HepG2 (cell line): ENCODE measurements around the gene ARFGEF3. TPM values are rescaled to one million over a fixed set of nuclear protein-coding genes. Genes with fewer than 3 reads are reported as not detected.

Source experiments
- ATAC-seq: fragments of 200-7000 bp; cut with Tn5 transposase; 3 replicates; pipeline ENCODE4 v1.9.1; 2020; ENCODE audit warnings: mild to moderate bottlenecking, moderate library complexity
- BruUV-seq: library from RNA; stranded (reverse); fragments of 400-500 nt; replicated peaks from 2 replicates; lab custom pipeline; 2021; lab: Mats Ljungman, UMichigan
- CTCF ChIA-PET: fragments of 300-600 bp; formaldehyde crosslinking; extraction: SDS; loops from one replicate; lab custom pipeline; 2021; ENCODE audit warnings: low total read pairs, inconsistent platforms, low intra/inter-chr PET ratio; lab: Yijun Ruan, JAX
- POLR2A ChIA-PET: fragments of 350-600 bp; sonication (Branson Sonifier 250); formaldehyde crosslinking; loops from one replicate; lab custom pipeline; 2020; ENCODE audit warnings: antibody characterized with exemption, inconsistent platforms; lab: Yijun Ruan, JAX
- DNase-seq: peaks from one replicate; pipeline ENCODE4 v3.0.0-alpha.2; 2015; ENCODE audit warnings: low spot score
- FAIRE-seq: peaks from 3 replicates; lab custom pipeline; 2011; peaks lifted over from hg19 to GRCh38; lab: Jason Lieb, UNC
- H2AFZ ChIP-seq: one replicate; pipeline ENCODE4 v1.6.1; 2011; ENCODE audit warnings: low read length, inconsistent platforms
- H3K27ac ChIP-seq: fragments of 300-600 bp; 3 replicates; pipeline ENCODE4 v1.8.0; 2011; ENCODE audit warnings: mixed run types, mild to moderate bottlenecking, mixed read lengths, low read length, inconsistent platforms; ENCODE audit not compliant: insufficient read depth; ENCODE audit errors: extremely low read length
- H3K27me3 ChIP-seq, 2 experiments: fragments of 200-600 bp in 1 of 2; 2 replicates in 1 of 2; 3 replicates in 1 of 2; pipeline versions ENCODE4 v1.6.0 to v1.8.0; 2011; ENCODE audit warnings: low read length in 2 of 2, mild to moderate bottlenecking in 2 of 2, moderate library complexity in 2 of 2, inconsistent platforms in 1 of 2; ENCODE audit not compliant: insufficient read depth in 2 of 2, control insufficient read depth in 1 of 2
- H3K36me3 ChIP-seq, 2 experiments: fragments of 200-600 bp in 1 of 2; replicated peaks in 1 of 2; 2 replicates in 1 of 2; 3 replicates in 1 of 2; pipeline versions ENCODE4 v1.5.1 to v1.8.0; 2011; ENCODE audit warnings: low read length in 2 of 2, inconsistent platforms in 1 of 2; ENCODE audit not compliant: insufficient read depth in 2 of 2, control insufficient read depth in 1 of 2
- H3K4me1 ChIP-seq: 2 replicates; pipeline ENCODE4 v1.5.1; 2012; ENCODE audit warnings: low read length, inconsistent platforms; ENCODE audit not compliant: insufficient read depth
- H3K4me2 ChIP-seq: 2 replicates; pipeline ENCODE4 v1.6.0; 2011; ENCODE audit warnings: low read depth, low read length, inconsistent platforms
- H3K4me3 ChIP-seq, 3 experiments: fragments of 200-600 bp in 1 of 3; sonication (generic), shearing (Covaris generic) in 1 of 3; replicated peaks in 1 of 3; 2 replicates each; pipeline ENCODE4 v1.5.1; 2011 to 2016; ENCODE audit warnings: low read length in 3 of 3, inconsistent platforms in 2 of 3, low read depth in 2 of 3, mild to moderate bottlenecking in 2 of 3, control low read depth in 1 of 3, mixed read lengths in 1 of 3; ENCODE audit not compliant: insufficient read depth in 1 of 3
- H3K79me2 ChIP-seq: one replicate; pipeline ENCODE4 v1.6.1; 2011; ENCODE audit warnings: low read length, inconsistent platforms; ENCODE audit not compliant: insufficient read depth
- H3K9ac ChIP-seq: 2 replicates; pipeline ENCODE4 v1.6.0; 2011; ENCODE audit warnings: mild to moderate bottlenecking, low read depth, low read length, inconsistent platforms; ENCODE audit not compliant: insufficient read depth
- H3K9me3 ChIP-seq: 2 replicates; pipeline ENCODE4 v1.5.1; 2012; ENCODE audit warnings: mild to moderate bottlenecking, low read length
- H4K20me1 ChIP-seq: 2 replicates; pipeline ENCODE4 v1.6.0; 2011; ENCODE audit warnings: inconsistent platforms, mild to moderate bottlenecking, low read length, moderate library complexity; ENCODE audit not compliant: insufficient read depth
- HMG20B ChIP-seq: conservative IDR thresholded peaks from 2 replicates; pipeline ENCODE4 v1.6.1; 2016; ENCODE audit warnings: missing genetic modification reagents, missing compliant biosample characterization
- HNF4G ChIP-seq, 2 experiments: sonication (generic) in 1 of 2; formaldehyde crosslinking in 1 of 2; IDR thresholded peaks; 2 replicates each; pipeline versions ENCODE4 v1.4.0 to v1.6.1; 2011 to 2020; ENCODE audit warnings: borderline replicate concordance in 2 of 2, low read depth in 2 of 2, mild to moderate bottlenecking in 2 of 2, low read length in 1 of 2, missing genetic modification reagents in 1 of 2, moderate library complexity in 1 of 2
- MED1 ChIP-seq: sonication (generic); formaldehyde crosslinking; IDR thresholded peaks from 2 replicates; pipeline ENCODE4 v1.4.0; 2020; ENCODE audit warnings: missing genetic modification reagents
- MEIS2 ChIP-seq: sonication (generic); formaldehyde crosslinking; IDR thresholded peaks from 2 replicates; pipeline ENCODE4 v1.9.0; 2021; ENCODE audit warnings: mild to moderate bottlenecking, missing genetic modification reagents
- MTA1 ChIP-seq: sonication (generic); formaldehyde crosslinking; IDR thresholded peaks from 2 replicates; pipeline ENCODE4 v1.4.0; 2020; ENCODE audit warnings: missing genetic modification reagents, mild to moderate bottlenecking, borderline replicate concordance
- NR2C2 ChIP-seq: sonication (generic); formaldehyde crosslinking; IDR thresholded peaks from 2 replicates; pipeline ENCODE4 v1.4.0; 2020; ENCODE audit warnings: missing genetic modification reagents, mild to moderate bottlenecking, moderate library complexity, borderline replicate concordance
- PAF1 ChIP-seq: IDR thresholded peaks from 2 replicates; pipeline ENCODE4 v1.6.1; 2016; ENCODE audit warnings: missing genetic modification reagents, missing compliant biosample characterization
- PHF21A ChIP-seq: sonication (generic); formaldehyde crosslinking; IDR thresholded peaks from 2 replicates; pipeline ENCODE4 v1.5.0; 2020; ENCODE audit warnings: mild to moderate bottlenecking, missing genetic modification reagents
- PPARG ChIP-seq: conservative IDR thresholded peaks from 2 replicates; pipeline ENCODE4 v1.6.1; 2016; ENCODE audit warnings: missing biosample characterization, missing genetic modification reagents
- TOPORS ChIP-seq: sonication (generic); formaldehyde crosslinking; IDR thresholded peaks from 2 replicates; pipeline ENCODE4 v1.8.0; 2023; ENCODE audit warnings: mild to moderate bottlenecking, missing genetic modification reagents
- ZNF343 ChIP-seq: sonication (generic); formaldehyde crosslinking; IDR thresholded peaks from 2 replicates; pipeline ENCODE4 v1.4.0; 2020; ENCODE audit warnings: mild to moderate bottlenecking, missing genetic modification reagents
- ZNF614 ChIP-seq: IDR thresholded peaks from 2 replicates; pipeline ENCODE4 v1.6.1; 2018; ENCODE audit warnings: missing biosample characterization, missing genetic modification reagents, inconsistent platforms, borderline replicate concordance
- ZNF747 ChIP-seq: sonication (generic); formaldehyde crosslinking; IDR thresholded peaks from 2 replicates; pipeline ENCODE4 v1.8.1; 2023; ENCODE audit warnings: missing genetic modification reagents, mild to moderate bottlenecking, borderline replicate concordance
- ZNF839 ChIP-seq: sonication (generic); formaldehyde crosslinking; IDR thresholded peaks from 2 replicates; pipeline ENCODE4 v1.4.0; 2020; ENCODE audit warnings: missing genetic modification reagents, mild to moderate bottlenecking, borderline replicate concordance
- ZNF879 ChIP-seq: sonication (generic); formaldehyde crosslinking; IDR thresholded peaks from 2 replicates; pipeline ENCODE4 v1.8.1; 2023; ENCODE audit warnings: missing genetic modification reagents
- ZSCAN31 ChIP-seq: sonication (generic); formaldehyde crosslinking; IDR thresholded peaks from 2 replicates; pipeline ENCODE4 v1.5.0; 2020; ENCODE audit warnings: low read depth, mild to moderate bottlenecking, missing genetic modification reagents
- WGBS: methylation state at CpG from one replicate; pipeline ENCODE4 v1.1.6; 2017; ENCODE audit warnings: low lambda C conversion rate; 5-methylcytosine and 5-hydroxymethylcytosine counted together
- in situ Hi-C: cut with HindIII; loops from 2 replicates; pipeline ENCODE4 v1.10.0; 2017; ENCODE audit warnings: low pct_unique_long_range_greater_than_20kb; ENCODE audit not compliant: extremely low pct_ligation_motif_present
- intact Hi-C: fragments of 100-400 bp; cut with micrococcal nuclease; formaldehyde crosslinking; loops from one replicate; pipeline ENCODE4 v1.10.0; 2022; ENCODE audit not compliant: unreplicated experiment
- polyA plus RNA-seq, 8 experiments: library from polyadenylated mRNA; depleted of rRNA in 3 of 8; stranded (reverse) in 7 of 8; unstranded in 1 of 8; fragments of >200 nt; fragmentation: Illumina TruSeq in 4 of 8; extraction: Trizol in 4 of 8; gene quantifications; 2 replicates each; pipeline versions ENCODE4 v1.2.1 to v1.2.3, GENCODE V29; 2011 to 2016; ENCODE audit warnings: low read depth in 4 of 8, missing spikeins in 1 of 8, mixed read lengths in 1 of 8; ENCODE audit not compliant: insufficient read depth in 1 of 8
- total RNA-seq, 5 experiments: library from RNA; depleted of rRNA; stranded (reverse); fragments of >200 nt; fragmentation: Illumina TruSeq; extraction: Trizol; gene quantifications; 2 replicates each; pipeline ENCODE4 v1.2.3, GENCODE V29; 2016; ENCODE audit warnings: low read depth in 1 of 5
- TF ChIP-seq, protein P1 (sequence below): sonication (generic); formaldehyde crosslinking; IDR thresholded peaks from 2 replicates; pipeline ENCODE4 v1.8.0; 2022; ENCODE audit warnings: mild to moderate bottlenecking, missing genetic modification reagents, borderline replicate concordance
- TF ChIP-seq, protein P2 (sequence below): sonication (generic); formaldehyde crosslinking; IDR thresholded peaks from 2 replicates; pipeline ENCODE4 v1.8.0; 2022; ENCODE audit warnings: missing genetic modification reagents, mild to moderate bottlenecking, moderate library complexity, borderline replicate concordance

The ARFGEF3 gene
- total and polyA plus RNA-seq, 2 of the 13 experiments (the other 11 are each of a cell fraction or from before 2014, with no cell fraction given) = 0.60 to 2.6 TPM

DNA sequence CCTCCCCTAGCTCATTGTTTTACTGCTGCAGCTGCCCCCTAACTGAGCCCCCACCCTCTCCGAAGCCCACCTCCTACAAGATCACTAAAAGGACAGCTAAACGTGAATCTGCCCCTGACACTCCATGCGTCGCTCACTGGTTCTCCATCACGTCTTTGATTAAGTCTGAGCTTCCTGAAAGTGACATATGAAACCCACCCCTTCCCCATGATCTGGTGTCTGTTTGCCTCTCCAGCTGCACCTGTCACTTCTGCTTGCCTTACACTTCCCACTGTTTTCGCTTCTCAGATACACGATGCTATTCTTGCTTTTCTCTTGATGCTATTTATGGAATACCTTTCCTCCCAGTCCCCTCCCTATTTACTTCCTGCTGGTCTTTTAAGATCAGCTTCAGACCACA is 46.5 kb upstream of the ARFGEF3 start:
- Histone ChIP-seq H3K9ac (no peak overlapping the region), H3K27ac (no peak overlapping the region), H3K27me3 (no peaks in the 10 kb centered on the region), H3K36me3 (no peaks in the 10 kb centered on the region), H3K4me3 (no peak overlapping the region), H3K79me2 (no peaks in the 10 kb centered on the region), H4K20me1 (no peaks in the 10 kb centered on the region), H3K9me3 (no peaks in the 10 kb centered on the region), H3K4me1 (peaks cover 18% of the 10 kb centered on the region), H3K4me2 (no peak overlapping the region), H2AFZ (no peak overlapping the region)
- 51% methylated on average over 7 of the region's 7 CpGs for WGBS
- ChIA-PET CTCF (interaction anchor here (0.8 to 3.4 kb wide), 7 partner anchors 11 to 651 kb away, joined by 3 to 53 read pairs (median 7); partner anchors contain the start of gene HEBP2), POLR2A (no interaction called here)
- no TSS peak for BruUV-seq
- no peak for TF ChIP-seq ZNF614 (CRISPR knock-in tag)
- no peak for TF ChIP-seq NR2C2 (CRISPR knock-in tag)
- TF ChIP-seq MED1 (CRISPR knock-in tag) = no peak
- no peak for TF ChIP-seq MEIS2 (CRISPR knock-in tag)
- TF ChIP-seq MTA1 = no peak
- TF ChIP-seq HMG20B (CRISPR knock-in tag) = no peak
- no peak for TF ChIP-seq ZSCAN31 (CRISPR knock-in tag)
- TF ChIP-seq ZNF839 (CRISPR knock-in tag) = no peak
- TF ChIP-seq ZNF879 (CRISPR knock-in tag) = no peak
- no peak for TF ChIP-seq TOPORS (CRISPR knock-in tag)
- TF ChIP-seq HNF4G (IDR thresholded peaks at IDR 0.05; ENCODE audit: borderline replicate concordance, low read depth, low read length) = no peak
- TF ChIP-seq HNF4G (CRISPR knock-in tag; IDR thresholded peaks at IDR 0.05; ENCODE audit: borderline replicate concordance, low read depth) = no peak
- TF ChIP-seq, protein P1, sequence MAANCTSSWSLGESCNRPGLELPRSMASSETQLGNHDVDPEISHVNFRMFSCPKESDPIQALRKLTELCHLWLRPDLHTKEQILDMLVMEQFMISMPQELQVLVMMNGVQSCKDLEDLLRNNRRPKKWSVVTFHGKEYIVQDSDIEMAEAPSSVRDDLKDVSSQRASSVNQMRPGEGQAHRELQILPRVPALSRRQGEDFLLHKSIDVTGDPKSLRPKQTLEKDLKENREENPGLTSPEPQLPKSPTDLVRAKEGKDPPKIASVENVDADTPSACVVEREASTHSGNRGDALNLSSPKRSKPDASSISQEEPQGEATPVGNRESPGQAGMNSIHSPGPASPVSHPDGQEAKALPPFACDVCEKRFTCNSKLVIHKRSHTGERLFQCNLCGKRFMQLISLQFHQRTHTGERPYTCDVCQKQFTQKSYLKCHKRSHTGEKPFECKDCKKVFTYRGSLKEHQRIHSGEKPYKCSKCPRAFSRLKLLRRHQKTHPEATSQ (CRISPR knock-in tag) = no peak
- no peak for TF ChIP-seq PPARG (CRISPR knock-in tag)
- TF ChIP-seq, protein P2, sequence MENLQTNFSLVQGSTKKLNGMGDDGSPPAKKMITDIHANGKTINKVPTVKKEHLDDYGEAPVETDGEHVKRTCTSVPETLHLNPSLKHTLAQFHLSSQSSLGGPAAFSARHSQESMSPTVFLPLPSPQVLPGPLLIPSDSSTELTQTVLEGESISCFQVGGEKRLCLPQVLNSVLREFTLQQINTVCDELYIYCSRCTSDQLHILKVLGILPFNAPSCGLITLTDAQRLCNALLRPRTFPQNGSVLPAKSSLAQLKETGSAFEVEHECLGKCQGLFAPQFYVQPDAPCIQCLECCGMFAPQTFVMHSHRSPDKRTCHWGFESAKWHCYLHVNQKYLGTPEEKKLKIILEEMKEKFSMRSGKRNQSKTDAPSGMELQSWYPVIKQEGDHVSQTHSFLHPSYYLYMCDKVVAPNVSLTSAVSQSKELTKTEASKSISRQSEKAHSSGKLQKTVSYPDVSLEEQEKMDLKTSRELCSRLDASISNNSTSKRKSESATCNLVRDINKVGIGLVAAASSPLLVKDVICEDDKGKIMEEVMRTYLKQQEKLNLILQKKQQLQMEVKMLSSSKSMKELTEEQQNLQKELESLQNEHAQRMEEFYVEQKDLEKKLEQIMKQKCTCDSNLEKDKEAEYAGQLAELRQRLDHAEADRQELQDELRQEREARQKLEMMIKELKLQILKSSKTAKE (CRISPR knock-in tag) = no peak
- no peak for TF ChIP-seq PAF1 (CRISPR knock-in tag)
- TF ChIP-seq ZNF747 (CRISPR knock-in tag) = no peak
- no peak for TF ChIP-seq ZNF343 (CRISPR knock-in tag)
- no peak for TF ChIP-seq PHF21A (CRISPR knock-in tag)
- intact Hi-C loops (loop anchor here (5.0 kb wide), 3 partner anchors 392 to 652 kb away; no protein-coding TSS in a partner anchor), in situ Hi-C loops (loop anchor here (5.0 to 10.0 kb wide), 5 partner anchors 172 to 650 kb away; partner anchors contain the start of gene HEBP2)
- no peak for FAIRE-seq
- no peak for ATAC-seq
- DNase-seq = no peak
